ENCODE data around the gene UPF3B. TPM values are rescaled to one million over a fixed set of nuclear protein-coding genes. Genes with fewer than 3 reads are reported as not detected.

Gene UPF3B
- total and polyA plus RNA-seq, 9 of the 15 experiments (the other 6 are each of a cell fraction or from before 2014, with no cell fraction given): 17.6 to 57.0 (median 32.3) TPM

GRCh38 chrX:119817130-119817690, 35.6 kb downstream of the UPF3B start (continued):
- TF ChIP-seq ZNF134 (CRISPR knock-in tag; conservative IDR thresholded peaks at IDR 0.05) (no peak), SPI1 (IDR thresholded peaks at IDR 0.05; ENCODE audit: borderline replicate concordance, low read depth, low read length) (peak; percentile 53; the same call in 1 of the 2 replicates), CREBBP (IDR thresholded peaks at IDR 0.05; ENCODE audit: low read depth, low read length) (no peak), ETV5 (CRISPR knock-in tag; IDR thresholded peaks at IDR 0.05; ENCODE audit: low read depth) (no peak), TAF7 (tag; IDR thresholded peaks at IDR 0.05) (no peak), ZNF780A (CRISPR knock-in tag; IDR thresholded peaks at IDR 0.05) (no peak), DDX20 (tag; IDR thresholded peaks at IDR 0.05; ENCODE audit: low read depth) (no peak), LEF1 (IDR thresholded peaks at IDR 0.05) (no peak), FOSL1 (tag; conservative IDR thresholded peaks at IDR 0.05) (peak; percentile 42; the same call in 1 of the 2 replicates), ID3 (CRISPR knock-in tag; IDR thresholded peaks at IDR 0.05) (no peak), ID3 (tag; IDR thresholded peaks at IDR 0.05) (no peak), ATF3 (IDR thresholded peaks at IDR 0.05) (no peak), ATF3 (CRISPR knock-in tag; conservative IDR thresholded peaks at IDR 0.05) (no peak), ZFP30 (CRISPR knock-in tag; IDR thresholded peaks at IDR 0.05; ENCODE audit: borderline replicate concordance) (no peak), ZNF766 (CRISPR knock-in tag; conservative IDR thresholded peaks at IDR 0.05) (peak; percentile 62; the same call in 1 of the 2 replicates)
- TF ChIP-seq, protein P1, sequence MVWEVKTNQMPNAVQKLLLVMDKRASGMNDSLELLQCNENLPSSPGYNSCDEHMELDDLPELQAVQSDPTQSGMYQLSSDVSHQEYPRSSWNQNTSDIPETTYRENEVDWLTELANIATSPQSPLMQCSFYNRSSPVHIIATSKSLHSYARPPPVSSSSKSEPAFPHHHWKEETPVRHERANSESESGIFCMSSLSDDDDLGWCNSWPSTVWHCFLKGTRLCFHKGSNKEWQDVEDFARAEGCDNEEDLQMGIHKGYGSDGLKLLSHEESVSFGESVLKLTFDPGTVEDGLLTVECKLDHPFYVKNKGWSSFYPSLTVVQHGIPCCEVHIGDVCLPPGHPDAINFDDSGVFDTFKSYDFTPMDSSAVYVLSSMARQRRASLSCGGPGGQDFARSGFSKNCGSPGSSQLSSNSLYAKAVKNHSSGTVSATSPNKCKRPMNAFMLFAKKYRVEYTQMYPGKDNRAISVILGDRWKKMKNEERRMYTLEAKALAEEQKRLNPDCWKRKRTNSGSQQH (CRISPR knock-in tag; IDR thresholded peaks at IDR 0.05): no peak
- TF ChIP-seq, protein P2, sequence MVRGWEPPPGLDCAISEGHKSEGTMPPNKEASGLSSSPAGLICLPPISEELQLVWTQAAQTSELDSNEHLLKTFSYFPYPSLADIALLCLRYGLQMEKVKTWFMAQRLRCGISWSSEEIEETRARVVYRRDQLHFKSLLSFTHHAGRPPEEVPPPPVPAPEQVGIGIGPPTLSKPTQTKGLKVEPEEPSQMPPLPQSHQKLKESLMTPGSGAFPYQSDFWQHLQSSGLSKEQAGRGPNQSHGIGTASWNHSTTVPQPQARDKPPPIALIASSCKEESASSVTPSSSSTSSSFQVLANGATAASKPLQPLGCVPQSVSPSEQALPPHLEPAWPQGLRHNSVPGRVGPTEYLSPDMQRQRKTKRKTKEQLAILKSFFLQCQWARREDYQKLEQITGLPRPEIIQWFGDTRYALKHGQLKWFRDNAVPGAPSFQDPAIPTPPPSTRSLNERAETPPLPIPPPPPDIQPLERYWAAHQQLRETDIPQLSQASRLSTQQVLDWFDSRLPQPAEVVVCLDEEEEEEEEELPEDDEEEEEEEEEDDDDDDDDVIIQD (CRISPR knock-in tag; IDR thresholded peaks at IDR 0.05): no peak
